Endothelial cell of umbilical vein (primary cell): ENCODE results near the gene ATG13. TPM values are rescaled to one million over a fixed set of nuclear protein-coding genes. Genes with fewer than 3 reads are reported as not detected.

ENCODE experiments used
- BruUV-seq: library from RNA; stranded (reverse); fragments of 400-500 nt; replicated peaks from 2 replicates; lab custom pipeline; 2021; lab: Mats Ljungman, UMichigan
- CTCF ChIA-PET: fragments of 300-600, 350-600 bp; sonication (Branson Sonifier 250); formaldehyde crosslinking; loops from one replicate; lab custom pipeline; 2021; ENCODE audit warnings: antibody characterized with exemption, inconsistent platforms; lab: Charles Lee
- POLR2A ChIA-PET: fragments of 300-600, 350-600 bp; sonication (Branson Sonifier 250); formaldehyde crosslinking; loops from one replicate; lab custom pipeline; 2021; ENCODE audit warnings: antibody characterized with exemption, inconsistent platforms; lab: Charles Lee
- DNase-seq: peaks from one replicate; pipeline ENCODE4 v3.0.0-alpha.2; 2011; ENCODE audit warnings: low read depth, low spot score
- FAIRE-seq: peaks from 2 replicates; lab custom pipeline; 2011; peaks lifted over from hg19 to GRCh38; lab: Jason Lieb, UNC
- H2AFZ ChIP-seq: 2 replicates; pipeline ENCODE4 v1.6.0; 2012; ENCODE audit warnings: low read depth, low read length, control low read depth, inconsistent platforms
- H3K27ac ChIP-seq: 2 replicates; pipeline ENCODE4 v1.5.1; 2011; ENCODE audit warnings: low read depth, mild to moderate bottlenecking, control low read depth, low read length, moderate library complexity; ENCODE audit not compliant: insufficient read depth
- H3K27me3 ChIP-seq, 2 experiments: 2 replicates each; pipeline versions ENCODE4 v1.6.0 to v1.6.1; 2011; ENCODE audit warnings: low read length in 2 of 2, mixed read lengths in 1 of 2; ENCODE audit not compliant: control insufficient read depth in 2 of 2, insufficient read depth in 2 of 2
- H3K36me3 ChIP-seq, 2 experiments: 2 replicates in 1 of 2; 3 replicates in 1 of 2; pipeline ENCODE4 v1.5.1; 2011; ENCODE audit warnings: low read length in 2 of 2, mild to moderate bottlenecking in 1 of 2, moderate library complexity in 1 of 2; ENCODE audit not compliant: control insufficient read depth in 2 of 2, insufficient read depth in 2 of 2; ENCODE audit errors: extremely low read depth in 1 of 2
- H3K4me1 ChIP-seq: 3 replicates; pipeline ENCODE4 v1.5.1; 2011; ENCODE audit warnings: mild to moderate bottlenecking, low read length; ENCODE audit not compliant: control insufficient read depth, insufficient read depth; ENCODE audit errors: extremely low read depth
- H3K4me2 ChIP-seq: 2 replicates; pipeline ENCODE4 v1.6.1; 2011; ENCODE audit warnings: low read length, control low read depth, mixed read lengths; ENCODE audit not compliant: insufficient read depth
- H3K4me3 ChIP-seq, 3 experiments: fragments of 200-600 bp in 1 of 3; sonication (generic), shearing (Covaris generic) in 1 of 3; replicated peaks in 1 of 3; 2 replicates each; pipeline ENCODE4 v1.5.1; 2011 to 2016; ENCODE audit warnings: control low read depth in 3 of 3, low read length in 3 of 3, mild to moderate bottlenecking in 2 of 3, inconsistent platforms in 1 of 3, low read depth in 1 of 3, moderate library complexity in 1 of 3; ENCODE audit not compliant: insufficient read depth in 1 of 3
- H3K79me2 ChIP-seq: 2 replicates; pipeline ENCODE4 v1.6.0; 2012; ENCODE audit warnings: low read length, inconsistent platforms; ENCODE audit not compliant: control insufficient read depth, insufficient read depth
- H3K9ac ChIP-seq: replicated peaks from 2 replicates; pipeline ENCODE3; 2011; ENCODE audit warnings: low read length, control low read depth; ENCODE audit not compliant: insufficient read depth; ENCODE audit errors: extremely low read depth
- H3K9me1 ChIP-seq: replicated peaks from 3 replicates; pipeline ENCODE4 v1.6.0; 2011; ENCODE audit warnings: mild to moderate bottlenecking, low read length; ENCODE audit not compliant: control insufficient read depth, insufficient read depth; ENCODE audit errors: extremely low read depth
- H3K9me3 ChIP-seq: replicated peaks from 2 replicates; pipeline ENCODE4 v1.5.1; 2012; ENCODE audit warnings: low read length, inconsistent platforms; ENCODE audit not compliant: control insufficient read depth, insufficient read depth
- H4K20me1 ChIP-seq: replicated peaks from 2 replicates; pipeline ENCODE3; 2011; ENCODE audit warnings: mild to moderate bottlenecking, low read length; ENCODE audit not compliant: control insufficient read depth, insufficient read depth; ENCODE audit errors: extremely low read depth
- CTCF ChIP-seq, 2 donors: IDR thresholded peaks; 1 replicate in 1 of 2; 2 replicates in 1 of 2; pipeline ENCODE4 v1.5.1; 2011; ENCODE audit warnings: low read length in 2 of 2, mild to moderate bottlenecking in 2 of 2, moderate library complexity in 2 of 2, control low read depth in 1 of 2, inconsistent platforms in 1 of 2, low read depth in 1 of 2; ENCODE audit not compliant: insufficient read depth in 1 of 2; ENCODE audit errors: extremely low read depth in 1 of 2
- EZH2 ChIP-seq: IDR thresholded peaks from 2 replicates; pipeline ENCODE4 v1.6.1; 2012; ENCODE audit warnings: borderline replicate concordance, low read depth, mild to moderate bottlenecking, moderate library complexity, low read length, inconsistent platforms; ENCODE audit not compliant: severe bottlenecking
- FOS ChIP-seq: IDR thresholded peaks from 2 replicates; pipeline ENCODE4 v1.6.1; 2011; ENCODE audit warnings: mild to moderate bottlenecking, low read length, moderate library complexity, borderline replicate concordance; ENCODE audit not compliant: insufficient read depth
- GATA2 ChIP-seq: IDR thresholded peaks from 2 replicates; pipeline ENCODE4 v1.7.0; 2011; ENCODE audit warnings: low read depth, mild to moderate bottlenecking, moderate library complexity, mixed read lengths, low read length; ENCODE audit not compliant: insufficient read length, insufficient read depth
- JUN ChIP-seq: IDR thresholded peaks from 2 replicates; pipeline ENCODE4 v1.6.1; 2011; ENCODE audit warnings: borderline replicate concordance, low read depth; ENCODE audit not compliant: insufficient read length, insufficient read depth
- MAX ChIP-seq: IDR thresholded peaks from 2 replicates; pipeline ENCODE4 v1.6.1; 2011; ENCODE audit not compliant: insufficient read depth, insufficient read length
- MYC ChIP-seq: IDR thresholded peaks from one replicate; pipeline ENCODE4 v1.6.1; 2011; ENCODE audit warnings: mild to moderate bottlenecking, low read depth, low read length
- POLR2A ChIP-seq: IDR thresholded peaks from 2 replicates; pipeline ENCODE4 v1.6.1; 2012; ENCODE audit warnings: low read depth, mild to moderate bottlenecking, control low read depth, low read length
- POLR2AphosphoS5 ChIP-seq: IDR thresholded peaks from 2 replicates; pipeline ENCODE4 v1.6.1; 2012; ENCODE audit warnings: low read depth, mild to moderate bottlenecking, control low read depth, low read length, moderate library complexity; ENCODE audit not compliant: insufficient read depth
- dilution Hi-C: fragments of 300-500 bp; cut with MboI; formaldehyde crosslinking; loops from one replicate; pipeline ENCODE4 v1.15.0; 2019; ENCODE audit warnings: low sequenced_read_pairs; ENCODE audit not compliant: extremely low pct_ligation_motif_present
- intact Hi-C: fragments of 100-400 bp; cut with micrococcal nuclease; formaldehyde crosslinking; loops from one replicate; pipeline ENCODE4 v1.10.0; 2022
- polyA plus RNA-seq, 4 experiments: library from polyadenylated mRNA; depleted of rRNA in 3 of 4; stranded (reverse) in 3 of 4; unstranded in 1 of 4; fragments of >200 nt; gene quantifications; 2 replicates each; pipeline versions ENCODE4 v1.2.1 to v1.2.3, GENCODE V29; 2011 to 2012; ENCODE audit warnings: missing spikeins in 1 of 4
- total RNA-seq: library from RNA; stranded (reverse); gene quantifications from 2 replicates; pipeline ENCODE4 v1.2.3, GENCODE V29; 2021

ATG13 gene
- total and polyA plus RNA-seq, 2 donors (not counting 3 experiments of a cell fraction or from before 2014, with no cell fraction given): 60.1 to 66.5 TPM

GRCh38 chr11:46690702-46691101 lies 73.3 kb downstream of the ATG13 start:
- Histone ChIP-seq H3K4me2 (no peak overlapping the region), H3K36me3 (peaks cover 4 to 34% of the 10 kb centered on the region in 2 experiments), H3K9me1 (no peaks in the 10 kb centered on the region), H3K4me3 (no peak overlapping the region), H3K79me2 (no peaks in the 10 kb centered on the region), H3K9me3 (no peaks in the 10 kb centered on the region), H3K27ac (no peak overlapping the region), H4K20me1 (no peaks in the 10 kb centered on the region), H3K27me3 (no peaks in the 10 kb centered on the region), H3K9ac (no peak overlapping the region), H3K4me1 (no peaks in the 10 kb centered on the region), H2AFZ (no peak overlapping the region)
- intact Hi-C loops: no loop called here
- FAIRE-seq (no peak), DNase-seq (no peak)
- ChIA-PET CTCF (no interaction called here), POLR2A (no interaction called here)
- dilution Hi-C loops: no loop called here
- BruUV-seq: no TSS peak
- no peak for TF ChIP-seq MAX
- TF ChIP-seq JUN: no peak
- TF ChIP-seq EZH2: no peak
- no peak for TF ChIP-seq GATA2
- no peak for TF ChIP-seq POLR2AphosphoS5
- TF ChIP-seq MYC: no peak
- TF ChIP-seq POLR2A: no peak

- no peaks in the 10 kb centered on the region for H3K9me1 ChIP-seq
- H3K9me3 ChIP-seq: no peaks in the 10 kb centered on the region
- no peaks in the 10 kb centered on the region for H4K20me1 ChIP-seq
- H3K79me2 ChIP-seq: peaks cover 3% of the 10 kb centered on the region
- H3K4me2 ChIP-seq: no peak overlapping the region
- no peak overlapping the region for H3K27ac ChIP-seq
- no peaks in the 10 kb centered on the region for H3K27me3 ChIP-seq
- H3K9ac ChIP-seq: no peak overlapping the region
- peaks cover 6 to 34% of the 10 kb centered on the region in 2 experiments for H3K36me3 ChIP-seq
- TF ChIP-seq MYC (no peak), EZH2 (no peak), POLR2A (no peak), FOS (no peak), GATA2 (no peak), CTCF (IDR thresholded peaks at IDR 0.05; ENCODE audit: extremely low read depth in 1 of 2, insufficient read depth in 1 of 2, low read depth in 1 of 2, low read length in 2 of 2) (no peak), JUN (no peak), POLR2AphosphoS5 (no peak), MAX (no peak)
- no peak overlapping the region for H3K4me3 ChIP-seq
- no peaks in the 10 kb centered on the region for H3K4me1 ChIP-seq
- CTCF ChIA-PET: no interaction called here
- POLR2A ChIA-PET: no interaction called here
- H2AFZ ChIP-seq: no peak overlapping the region
- no peak for DNase-seq
- dilution Hi-C loops: no loop called here
- intact Hi-C loops: no loop called here
- BruUV-seq: no TSS peak
- FAIRE-seq: no peak
Measured at GRCh38 chr11:46692450-46692849, 75.1 kb downstream of the ATG13 start.
